OCI-LY7 (cell line): ENCODE results near the gene CEP68. TPM values are rescaled to one million over a fixed set of nuclear protein-coding genes. Genes with fewer than 3 reads are reported as not detected.

Experiments
- BruUV-seq: library from RNA; stranded (reverse); fragments of 400-500 nt; replicated peaks from 2 replicates; lab custom pipeline; 2021; lab: Mats Ljungman, UMichigan
- CTCF ChIA-PET: fragments of 300-600 bp; sonication (Branson Sonifier 250); formaldehyde crosslinking; loops from one replicate; lab custom pipeline; 2022; ENCODE audit warnings: antibody characterized with exemption; ENCODE audit not compliant: unreplicated experiment; lab: Charles Lee
- POLR2A ChIA-PET: fragments of 300-600 bp; sonication (Branson Sonifier 250); formaldehyde crosslinking; loops from one replicate; lab custom pipeline; 2022; ENCODE audit warnings: antibody characterized with exemption; lab: Charles Lee
- DNase-seq: peaks from one replicate; pipeline ENCODE4 v3.0.0-alpha.2; 2015; ENCODE audit warnings: low spot score
- H2AFZ ChIP-seq: fragments of 200-600 bp; sonication (generic), shearing (Covaris generic); 2 replicates; pipeline ENCODE4 v1.6.1; 2014; ENCODE audit warnings: mild to moderate bottlenecking, antibody characterized with exemption, low read length, moderate library complexity
- H3K27ac ChIP-seq: fragments of 200-600 bp; sonication (generic); 2 replicates; pipeline ENCODE4 v1.5.1; 2014; ENCODE audit warnings: mixed run types, low read depth, mild to moderate bottlenecking, moderate library complexity, low read length, inconsistent platforms; ENCODE audit not compliant: poor library complexity, severe bottlenecking
- H3K36me3 ChIP-seq: fragments of 200-600 bp; sonication (generic); 2 replicates; pipeline ENCODE4 v1.6.1; 2014; ENCODE audit warnings: mild to moderate bottlenecking, antibody characterized with exemption, low read length, moderate library complexity, mixed read lengths; ENCODE audit not compliant: insufficient read depth
- H3K4me1 ChIP-seq: fragments of 200-600 bp; sonication (generic); 2 replicates; pipeline ENCODE4 v1.5.1; 2014; ENCODE audit warnings: mild to moderate bottlenecking, low read length; ENCODE audit not compliant: insufficient read depth, poor library complexity, severe bottlenecking
- H3K4me2 ChIP-seq: fragments of 200-600 bp; sonication (generic); 2 replicates; pipeline ENCODE4 v1.6.1; 2014; ENCODE audit warnings: mild to moderate bottlenecking, low read length
- H3K4me3 ChIP-seq: fragments of 200-600 bp; sonication (generic); 2 replicates; pipeline ENCODE4 v1.5.1; 2014; ENCODE audit warnings: mild to moderate bottlenecking, low read depth, low read length; ENCODE audit not compliant: poor library complexity, severe bottlenecking
- H3K79me2 ChIP-seq: fragments of 200-600 bp; sonication (generic); 2 replicates; pipeline ENCODE4 v1.6.1; 2016; ENCODE audit warnings: low read depth, mild to moderate bottlenecking, low read length, moderate library complexity, mixed read lengths; ENCODE audit not compliant: insufficient read depth
- H3K9me2 ChIP-seq: fragments of 200-600 bp; sonication (generic); 2 replicates; pipeline ENCODE4 v1.6.1; 2016; ENCODE audit warnings: mild to moderate bottlenecking, low read length, mixed read lengths; ENCODE audit not compliant: insufficient read depth
- H3K9me3 ChIP-seq: fragments of 200-600 bp; sonication (generic); 2 replicates; pipeline ENCODE4 v1.6.1; 2014; ENCODE audit warnings: mild to moderate bottlenecking, mixed run types, low read length, mixed read lengths
- H4K20me1 ChIP-seq: fragments of 200-600 bp; sonication (generic); 2 replicates; pipeline ENCODE4 v1.6.1; 2014; ENCODE audit warnings: mild to moderate bottlenecking, antibody characterized with exemption, low read length, moderate library complexity, mixed read lengths; ENCODE audit not compliant: insufficient read depth
- CTCF ChIP-seq: fragments of 200-600 bp; sonication (generic); conservative IDR thresholded peaks from 2 replicates; pipeline ENCODE4 v1.5.1; 2014; ENCODE audit warnings: mild to moderate bottlenecking, antibody characterized with exemption, low read length, moderate library complexity, mixed read lengths
- EZH2phosphoT487 ChIP-seq: fragments of 200-600 bp; sonication (generic); IDR thresholded peaks from 2 replicates; pipeline ENCODE4 v1.6.1; 2018; ENCODE audit warnings: low read depth, borderline replicate concordance, mild to moderate bottlenecking, mixed run types, antibody characterized with exemption, low read length, moderate library complexity, mixed read lengths
- intact Hi-C: fragments of 100-400 bp; cut with micrococcal nuclease; formaldehyde crosslinking; loops from one replicate; pipeline ENCODE4 v1.10.0; 2022; ENCODE audit not compliant: unreplicated experiment
- total RNA-seq, 2 experiments: library from RNA; depleted of rRNA in 1 of 2; stranded (reverse); fragments of >200 nt in 1 of 2; shearing (Covaris generic) in 1 of 2; gene quantifications; 2 replicates each; pipeline ENCODE4 v1.2.3, GENCODE V29; 2014 to 2022

The CEP68 gene
- total RNA-seq, 2 experiments from 2014 or later = 8.7 to 17.1 TPM

GRCh38 chr2:65070172-65070830 is 14.1 kb downstream of the CEP68 start:
- ChIA-PET CTCF (interaction anchor here (0.7 to 2.8 kb wide), 5 partner anchors 8 to 99 kb away, joined by 3 to 18 read pairs (median 3); partner anchors contain the start of gene RAB1A), POLR2A (interaction anchor here (0.6 to 3.4 kb wide), 13 partner anchors 11 to 550 kb away, joined by 3 to 12 read pairs (median 3); partner anchors contain the start of gene CEP68)
- no peak overlapping the region for H2AFZ ChIP-seq
- H3K9me3 ChIP-seq = no peaks in the 10 kb centered on the region
- peak; percentile 76 for DNase-seq
- peak overlapping the region; percentile 64 for H3K4me2 ChIP-seq
- peaks cover 78% of the 10 kb centered on the region for H3K4me1 ChIP-seq
- H3K79me2 ChIP-seq = no peaks in the 10 kb centered on the region
- BruUV-seq = no TSS peak
- TF ChIP-seq EZH2phosphoT487 (no peak), CTCF (0 out of 2 replicates have a peak, but pooled peaks have one; percentile 28)
- peak overlapping the region; percentile 15 for H3K4me3 ChIP-seq
- peak overlapping the region; percentile 83 for H3K27ac ChIP-seq
- no peaks in the 10 kb centered on the region for H3K9me2 ChIP-seq
- no peaks in the 10 kb centered on the region for H4K20me1 ChIP-seq
- H3K36me3 ChIP-seq = peaks cover 36% of the 10 kb centered on the region
- intact Hi-C loops = loop anchor here (5.0 kb wide), 1 partner anchor 157 kb away; the partner anchor contains the start of gene ACTR2

DNA sequence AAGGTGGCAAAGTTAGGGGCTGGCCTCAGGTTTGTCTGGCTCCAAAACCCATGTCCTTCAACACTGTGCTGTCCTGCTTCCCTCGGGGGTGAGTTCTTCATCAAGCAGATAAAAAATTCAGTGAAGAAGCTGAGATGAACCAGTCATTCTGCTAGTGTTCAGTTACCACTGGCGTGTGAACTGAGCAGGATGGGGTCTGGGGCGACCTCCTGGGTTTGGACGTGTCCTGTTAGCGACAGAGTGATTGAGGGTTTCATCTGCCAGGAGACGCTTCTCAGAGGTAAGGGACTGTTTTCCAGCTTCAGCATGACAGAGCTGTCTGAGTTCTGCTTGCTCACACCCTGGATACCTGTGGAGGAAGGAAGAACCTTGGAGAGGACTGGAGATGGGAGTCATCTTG is 14.6 kb downstream of the CEP68 start:
- DNase-seq = no peak
- no peaks in the 10 kb centered on the region for H3K9me2 ChIP-seq
- peak overlapping the region; percentile 64 for H3K4me2 ChIP-seq
- peaks cover 78% of the 10 kb centered on the region for H3K4me1 ChIP-seq
- no peaks in the 10 kb centered on the region for H3K9me3 ChIP-seq
- BruUV-seq = no TSS peak
- CTCF ChIA-PET = interaction anchor here (0.8 to 2.8 kb wide), 3 partner anchors 59 to 98 kb away, joined by 3 to 18 read pairs (median 3); partner anchors contain the start of gene RAB1A
- peak overlapping the region; percentile 15 for H3K4me3 ChIP-seq
- intact Hi-C loops = loop anchor here (5.0 kb wide), 1 partner anchor 156 kb away; the partner anchor contains the start of gene ACTR2
- POLR2A ChIA-PET = interaction anchor here (0.7 to 3.4 kb wide), 11 partner anchors 10 to 549 kb away, joined by 3 to 18 read pairs (median 3); partner anchors contain the start of genes CEP68 and RAB1A
- no peak overlapping the region for H2AFZ ChIP-seq
- no peaks in the 10 kb centered on the region for H4K20me1 ChIP-seq
- H3K27ac ChIP-seq = peak overlapping the region; percentile 83
- peaks cover 36% of the 10 kb centered on the region for H3K36me3 ChIP-seq
- TF ChIP-seq CTCF (no peak), EZH2phosphoT487 (no peak)
- H3K79me2 ChIP-seq = no peaks in the 10 kb centered on the region
